Kidney epithelial cell (primary cell): ENCODE measurements around the gene SPINK9. TPM values are rescaled to one million over a fixed set of nuclear protein-coding genes. Genes with fewer than 3 reads are reported as not detected.

ENCODE experiments used
- total RNA-seq: library from RNA; depleted of rRNA; stranded (reverse); fragments of >200 nt; gene quantifications from 2 replicates; pipeline ENCODE4 v1.2.3, GENCODE V29; 2015

SPINK9 gene
- total RNA-seq, 1 donor from 2014 or later = not detected

Other genes with a start within 250 kb of the SPINK9 start
- gene SPINK14, start 167.0 kb upstream of the SPINK9 start, total RNA-seq = not detected in 2 replicates
- not detected in 2 replicates for gene SPINK6, start 132.5 kb upstream of the SPINK9 start, total RNA-seq
- not detected in 2 replicates for gene MARCOL, start 97.0 kb upstream of the SPINK9 start, total RNA-seq
- not detected in 2 replicates for gene SPINK13, start 66.8 kb upstream of the SPINK9 start, total RNA-seq
- not detected in 2 replicates for gene SPINK7, start 23.1 kb upstream of the SPINK9 start, total RNA-seq
- gene FBXO38, start 48.4 kb downstream of the SPINK9 start, total RNA-seq = 33.1 and 34.5 TPM in 2 replicates